ENCODE results near the gene TIGD6. TPM values are rescaled to one million over a fixed set of nuclear protein-coding genes. Genes with fewer than 3 reads are reported as not detected.
"Not testable (repeated sequence)": the region's sequence is repeated elsewhere in the genome, so short reads cannot be mapped to it uniquely, and the experiment has no call there.

Gene TIGD6
- total RNA-seq, 1 experiment from 2014 or later, result 9.3 TPM

- no peak for DNase-seq (ENCODE audit: extremely low read depth, low read depth)
Observed at GRCh38 chr5:149944666-149945065, 55.8 kb downstream of the TIGD6 start, which contains the start of gene PDE6A. Gene PDE6A (minus strand): TSS chr5:149944793. CDS start chr5:149944673, 120 bp downstream.

GRCh38 chr5:149943177-149943949, 57.1 kb downstream of the TIGD6 start:
- DNase-seq (ENCODE audit: extremely low read depth, low read depth), result not testable (repeated sequence)

Other genes starting within 250 kb of the TIGD6 start
- gene PDE6A, start 55.9 kb downstream of the TIGD6 start, total RNA-seq (2014; rRNA removed; shearing (Covaris generic)), result 0.02 TPM in 1 of 2 replicates, not detected in the other
- 25.6 and 29.5 TPM in 2 replicates for gene SLC26A2, start 39.9 kb downstream of the TIGD6 start, total RNA-seq (2014; rRNA removed; shearing (Covaris generic))
- gene HMGXB3, start 85 bp upstream of the TIGD6 start, total RNA-seq (2014; rRNA removed; shearing (Covaris generic)), result 33.7 and 36.4 TPM in 2 replicates
- not detected in 2 replicates for gene CSF1R, start 85.9 kb upstream of the TIGD6 start, total RNA-seq (2014; rRNA removed; shearing (Covaris generic))
- 1.7 and 2.4 TPM in 2 replicates for gene PDGFRB, start 155.2 kb upstream of the TIGD6 start, total RNA-seq (2014; rRNA removed; shearing (Covaris generic))
- gene CDX1, start 166.1 kb upstream of the TIGD6 start, total RNA-seq (2014; rRNA removed; shearing (Covaris generic)), result not detected in 2 replicates
- gene SLC6A7, start 189.4 kb upstream of the TIGD6 start, total RNA-seq (2014; rRNA removed; shearing (Covaris generic)), result 1.6 TPM in 2 replicates